Inflammatory macrophage treated with lipopolysaccharide for 1 hour (primary cell): ENCODE results near the gene MYBPC2.
"Not testable (repeated sequence)": the region's sequence is repeated elsewhere in the genome, so short reads cannot be mapped to it uniquely, and the experiment has no call there.

Source experiments
- DNase-seq, 2 donors: peaks; one replicate each; pipeline ENCODE4 v3.0.0-alpha.2; 2020 to 2022

The MYBPC2 gene

DNA sequence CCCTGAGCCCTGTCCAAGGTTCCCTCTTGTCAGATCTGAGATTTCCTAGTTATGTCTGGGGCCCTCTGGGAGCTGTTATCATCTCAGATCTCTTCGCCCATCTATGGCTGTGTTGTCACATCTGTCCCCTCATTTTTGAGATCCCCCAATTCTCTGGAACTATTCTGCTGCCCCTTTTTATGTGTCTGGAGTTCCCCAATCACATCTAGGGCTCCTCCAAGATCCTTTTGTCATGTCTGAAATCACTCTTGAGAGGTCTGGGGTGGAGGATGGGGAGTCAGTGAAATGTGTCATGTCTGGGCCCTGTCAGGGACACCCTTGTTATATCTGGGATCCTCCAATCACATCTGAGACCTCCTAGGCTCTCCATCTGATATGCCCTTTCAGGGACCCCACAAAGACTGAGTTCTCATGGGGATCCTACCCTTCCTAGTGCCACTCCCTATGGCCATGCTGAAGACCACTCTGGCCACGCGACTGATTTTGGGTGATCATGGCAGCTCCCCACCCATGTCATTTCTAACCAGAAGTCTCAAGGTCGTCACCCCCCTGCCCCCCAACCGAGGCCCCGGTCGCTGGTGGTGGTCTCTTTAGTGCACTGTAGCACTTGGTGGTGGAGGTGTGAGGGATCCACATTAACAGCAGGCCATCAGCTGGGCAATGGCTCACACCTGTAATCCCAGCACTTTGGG lies 3.8 kb upstream of the MYBPC2 start:
- no peak for DNase-seq

DNA sequence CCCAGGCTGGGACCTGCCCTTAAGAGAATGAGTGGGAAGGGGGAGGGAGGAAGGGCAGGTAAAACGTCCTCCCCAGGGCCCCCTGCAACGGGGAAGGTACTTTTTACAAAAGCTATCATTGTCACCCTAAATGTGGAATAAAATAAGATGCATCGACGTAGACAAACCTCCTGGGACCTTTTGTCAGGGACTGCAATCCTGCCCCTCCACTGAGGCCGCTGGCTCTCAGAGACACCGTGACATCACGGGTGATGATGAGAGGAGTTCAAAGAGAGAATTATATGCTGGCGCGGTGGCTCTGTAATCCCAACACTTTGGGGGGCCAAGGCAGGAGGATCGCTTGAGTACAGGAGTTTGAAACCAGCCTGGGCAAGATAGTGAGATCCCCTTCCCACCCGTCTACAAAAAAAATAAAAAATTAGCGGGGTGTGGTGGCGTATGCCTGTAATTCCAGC lies 1.8 kb upstream of the MYBPC2 start:
- DNase-seq: no peak

DNA sequence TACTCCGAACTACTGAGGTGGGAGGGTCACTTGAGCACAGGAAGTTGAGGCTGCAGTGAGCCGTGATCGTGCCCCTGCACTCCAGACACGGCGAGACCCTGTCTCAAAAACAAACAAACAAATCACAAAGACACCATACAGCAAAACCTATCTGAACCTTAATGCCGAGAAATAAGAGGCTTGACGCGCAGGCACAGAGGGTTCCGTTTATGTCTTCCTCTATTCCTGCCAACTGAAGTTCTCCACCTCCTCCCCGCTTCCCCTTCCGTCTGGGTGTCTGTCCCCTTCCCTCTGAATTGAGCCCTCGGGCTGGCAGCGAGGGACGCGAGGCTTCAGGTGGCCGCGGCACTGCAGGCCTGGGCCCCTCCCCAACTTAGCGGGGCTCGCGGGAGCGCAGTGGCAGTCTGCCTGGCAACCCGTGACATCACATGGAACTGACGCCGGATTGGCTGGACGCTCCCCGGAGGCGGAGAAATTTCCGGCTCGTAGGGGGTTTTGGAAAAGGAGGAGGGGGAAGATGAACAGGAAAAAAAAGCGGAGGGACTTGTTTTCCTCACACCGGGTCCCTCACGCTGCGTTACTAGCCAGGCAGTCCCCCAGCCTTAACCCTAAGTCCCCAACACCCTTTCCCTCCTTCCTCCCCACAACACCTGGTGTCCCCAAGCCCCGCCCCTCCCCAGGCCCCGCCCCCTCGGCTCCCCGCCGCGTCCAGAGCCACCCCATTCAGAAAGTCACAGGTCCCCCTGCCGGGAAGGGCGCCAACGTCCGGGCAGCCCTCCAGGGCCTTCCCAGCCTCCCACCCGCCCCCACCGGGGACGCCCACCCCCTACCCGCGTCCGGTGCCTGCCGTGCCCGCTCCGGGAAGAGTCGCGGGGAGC lies 1.1 kb upstream of the MYBPC2 start:
- peak; percentile 59 to 93 for DNase-seq

DNA sequence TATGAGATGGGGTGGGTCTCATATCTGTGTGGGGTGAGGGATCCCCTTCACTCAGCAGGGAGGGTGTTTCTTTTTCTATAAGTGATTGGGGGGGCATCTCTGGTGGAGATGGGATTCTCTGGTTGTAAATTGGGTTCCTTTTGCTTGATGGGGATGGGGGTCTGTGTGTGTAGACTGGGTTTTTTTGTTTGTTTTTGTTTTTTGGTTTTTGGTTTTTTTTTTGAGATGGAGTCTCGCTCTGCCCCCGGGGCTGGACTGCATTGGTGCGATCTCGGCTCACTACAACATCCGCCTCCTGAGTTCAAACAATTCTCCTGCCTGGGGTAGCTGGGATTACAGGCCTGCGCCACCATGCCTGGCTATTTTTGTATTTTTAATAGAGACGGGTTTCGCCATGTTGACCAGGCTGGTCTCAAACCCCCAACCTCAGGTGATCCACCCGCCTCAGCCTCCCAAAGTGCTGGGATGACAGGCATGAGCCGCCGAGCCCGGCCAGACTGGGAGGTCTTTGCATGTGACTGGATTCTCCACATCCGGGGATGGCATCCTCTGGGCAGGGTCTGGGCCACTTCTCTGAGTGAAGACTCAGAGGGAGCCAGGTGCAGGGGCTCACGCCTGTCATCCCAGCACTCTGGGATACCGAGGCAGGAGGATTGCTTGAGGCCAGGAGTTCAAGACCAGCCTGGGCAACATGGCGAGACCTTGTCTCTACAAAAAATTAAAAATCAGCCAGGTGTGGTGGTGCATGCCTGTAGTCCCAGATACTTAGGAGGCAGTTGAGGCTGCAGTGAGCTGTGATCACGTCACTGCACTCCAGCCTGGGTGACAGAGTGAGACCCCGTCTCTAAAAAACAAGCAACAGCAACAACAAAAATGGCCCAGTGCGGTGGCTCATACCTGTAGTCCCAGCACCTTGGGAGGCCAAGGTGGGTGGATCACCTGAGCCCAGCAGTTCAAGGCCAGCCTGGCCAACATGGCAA lies 799 bp downstream of the MYBPC2 start:
- DNase-seq: no peak

DNA sequence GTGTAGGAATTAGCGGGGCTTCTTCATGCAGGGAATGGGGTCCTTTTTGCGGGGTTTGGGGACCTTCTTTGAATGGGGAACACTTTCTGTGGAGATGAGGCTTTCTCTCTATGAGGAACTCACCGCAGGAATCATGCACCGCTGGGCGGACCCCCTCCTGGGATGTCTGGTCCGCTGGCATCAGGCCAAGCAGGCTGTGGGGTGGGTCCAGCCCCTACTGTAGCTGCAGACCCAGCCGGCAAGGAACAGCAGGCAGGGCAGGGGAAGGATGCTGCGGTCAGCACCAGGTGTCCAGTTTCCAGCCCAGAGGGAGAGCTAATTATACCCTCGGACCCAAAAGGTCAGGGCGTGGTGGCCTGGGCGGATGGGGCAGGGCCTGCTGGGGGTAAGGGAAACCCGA lies 1.8 kb downstream of the MYBPC2 start:
- DNase-seq: no peak

DNA sequence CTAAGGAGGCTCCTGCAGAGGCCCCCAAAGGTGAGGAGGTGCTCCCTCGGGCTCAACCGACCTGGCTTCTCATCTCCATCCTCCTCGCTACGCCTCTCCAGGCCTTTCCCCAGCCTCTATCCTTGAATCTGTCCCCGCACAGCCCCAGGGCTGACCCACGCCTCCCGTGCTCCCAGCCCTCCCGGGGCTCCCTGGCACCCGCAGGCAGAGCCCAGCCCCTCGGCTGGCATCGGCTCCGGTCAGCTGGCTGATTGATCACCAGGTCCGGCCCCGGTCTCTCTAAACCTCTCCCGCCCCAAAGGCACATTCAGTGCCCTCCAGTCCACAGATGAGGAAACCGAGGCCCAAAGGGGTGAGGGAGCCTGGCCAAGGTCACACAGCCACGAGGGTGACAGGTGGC lies 2.5 kb downstream of the MYBPC2 start:
- DNase-seq: no peak

DNA sequence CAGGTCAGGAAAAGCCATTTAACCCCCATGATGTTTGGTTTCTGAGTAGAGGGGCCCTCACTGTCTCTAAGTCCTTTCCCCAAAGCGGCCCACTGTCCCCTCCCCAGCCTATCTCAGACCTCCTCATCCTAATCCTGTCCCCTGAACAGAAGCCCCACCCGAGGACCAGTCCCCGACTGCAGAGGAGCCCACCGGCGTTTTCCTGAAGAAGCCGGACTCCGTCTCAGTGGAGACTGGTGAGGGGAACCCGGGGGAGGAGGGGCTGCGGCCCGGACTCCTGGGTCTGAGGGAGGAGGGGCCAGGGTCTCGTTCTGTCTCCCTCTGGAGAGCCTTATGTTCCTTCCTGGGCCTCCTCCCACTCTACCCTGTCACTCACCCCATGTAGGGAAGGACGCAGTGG lies 2.9 kb downstream of the MYBPC2 start:
- DNase-seq: no peak

DNA sequence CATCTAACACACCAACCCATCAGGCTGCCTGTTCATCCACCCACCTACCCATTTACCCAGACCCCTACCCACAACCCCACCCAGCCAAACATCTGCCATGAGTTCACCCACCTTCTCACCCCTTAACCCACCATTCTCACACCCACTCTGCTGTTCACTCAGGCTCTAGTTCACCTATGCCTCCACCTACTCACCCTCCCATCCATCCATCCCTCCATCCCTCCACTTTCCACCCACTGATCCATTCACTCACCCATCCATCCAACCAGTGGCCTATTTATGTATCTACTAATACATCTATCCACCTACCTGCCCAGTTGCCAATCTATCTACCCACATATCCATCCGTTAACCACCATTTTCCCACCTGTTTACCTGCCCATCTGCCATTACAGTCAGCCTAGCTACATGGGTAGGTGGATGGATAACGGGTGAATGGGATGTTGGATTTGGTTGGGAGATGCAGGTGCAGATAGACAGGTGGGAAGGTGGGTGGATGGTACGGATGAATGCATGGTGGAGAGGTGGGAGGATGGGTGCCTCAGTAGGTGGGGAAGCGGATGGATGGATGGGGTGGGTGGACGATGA lies 5.3 kb downstream of the MYBPC2 start:
- DNase-seq: no peak

DNA sequence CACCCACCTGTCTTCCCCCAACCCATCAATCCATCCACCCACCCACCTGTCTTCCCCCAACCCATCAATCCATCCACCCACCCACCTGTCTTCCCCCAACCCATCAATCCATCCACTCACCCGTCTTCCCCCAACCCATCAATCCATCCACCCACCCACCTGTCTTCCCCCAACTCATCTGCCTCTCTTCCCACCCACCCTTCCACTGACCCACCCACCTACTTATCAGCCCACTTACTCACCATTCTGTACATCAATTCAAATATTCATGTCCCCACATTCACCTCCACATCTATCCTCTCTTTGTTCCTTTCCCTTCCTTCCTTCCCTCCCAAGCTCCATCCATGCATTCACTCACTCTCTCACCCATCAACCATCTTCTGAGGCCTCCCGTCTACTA lies 6.4 kb downstream of the MYBPC2 start:
- DNase-seq: not testable (repeated sequence)

DNA sequence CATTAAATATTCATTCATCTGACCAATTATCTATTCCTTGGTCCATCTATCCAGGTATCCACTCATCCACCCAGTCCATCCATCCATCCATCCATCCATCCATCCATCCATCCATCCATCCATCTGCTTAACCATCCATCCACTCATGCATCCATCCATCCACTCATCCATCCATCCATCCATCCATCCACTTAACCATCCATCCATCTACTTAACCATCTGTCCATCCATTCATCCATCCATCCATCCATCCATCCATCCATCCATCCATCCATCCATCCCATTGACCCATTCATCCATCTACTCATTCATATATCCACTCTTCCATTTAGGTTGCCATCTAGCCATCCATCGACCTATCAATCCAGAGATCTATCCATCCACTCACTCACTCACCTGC lies 11.4 kb downstream of the MYBPC2 start:
- DNase-seq: no peak

DNA sequence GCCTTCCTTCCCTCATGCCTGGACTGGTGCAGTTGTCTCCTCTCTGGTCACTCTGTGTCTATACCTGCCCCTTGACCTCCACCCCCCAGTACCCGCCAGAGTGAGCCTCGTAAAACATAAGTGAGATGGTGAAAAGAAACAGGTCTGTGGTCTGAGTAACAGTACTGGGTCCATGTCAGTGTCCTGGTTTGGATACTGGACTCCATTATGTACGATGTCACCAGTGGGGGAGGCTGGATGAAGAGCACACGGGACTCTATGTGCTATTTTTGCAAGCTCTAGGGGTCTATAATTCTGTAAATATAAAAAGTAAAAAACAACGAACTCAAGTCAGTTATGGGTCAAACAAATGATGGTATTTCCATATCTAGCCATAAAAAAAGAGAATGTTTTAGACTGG lies 14.4 kb downstream of the MYBPC2 start:
- no peak for DNase-seq

DNA sequence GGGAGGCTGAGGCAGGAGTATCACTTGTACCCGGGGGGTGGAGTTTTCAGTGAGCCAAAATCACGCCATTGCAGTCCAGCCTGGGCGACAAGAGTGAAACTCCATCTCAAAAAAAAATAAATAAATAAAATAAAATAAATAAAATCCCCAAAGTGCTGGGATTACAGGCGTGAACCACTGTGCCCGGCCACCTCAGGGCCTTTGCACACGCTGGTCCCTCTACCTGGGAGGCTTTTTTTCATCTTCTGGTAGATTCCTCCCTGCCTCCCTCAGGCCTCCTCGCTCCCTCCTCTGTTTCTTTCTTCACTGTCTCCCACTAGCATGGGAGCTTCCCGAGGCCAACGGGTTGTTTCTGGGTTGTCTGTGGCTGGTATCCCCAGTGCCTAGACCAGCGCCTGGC lies 15.1 kb downstream of the MYBPC2 start:
- no peak for DNase-seq

DNA sequence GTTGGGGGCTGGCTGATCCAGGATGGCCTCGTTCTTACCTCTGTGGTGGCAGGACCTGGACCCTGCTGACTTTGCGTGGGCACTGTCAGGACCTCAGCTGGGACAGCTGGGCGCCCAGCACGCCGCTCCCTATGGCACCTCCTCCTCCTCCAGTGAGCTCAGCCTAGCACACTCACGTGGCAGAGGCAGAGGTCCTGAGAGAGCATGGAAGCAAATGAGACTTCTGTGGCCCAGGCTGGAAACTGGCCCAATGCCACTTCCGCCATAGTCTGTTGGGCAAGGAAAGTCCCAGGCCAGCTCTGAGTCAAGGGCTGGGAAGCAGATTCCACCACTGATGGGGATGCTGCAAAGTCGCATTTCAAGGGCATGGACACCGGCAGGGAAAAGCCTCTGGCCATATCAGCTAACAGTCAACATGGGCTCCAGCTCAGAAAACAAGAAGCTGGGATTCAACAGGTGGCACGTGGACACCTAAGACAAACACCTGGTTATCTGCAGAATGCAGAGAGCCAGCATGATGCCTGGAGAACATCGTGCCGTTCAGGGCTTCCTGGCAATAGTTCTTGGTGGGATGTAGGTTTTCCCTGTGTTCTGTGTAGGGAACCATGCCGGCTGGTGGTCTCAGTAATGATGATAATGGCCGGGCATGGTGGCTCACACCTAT lies 16.7 kb downstream of the MYBPC2 start:
- DNase-seq: no peak

DNA sequence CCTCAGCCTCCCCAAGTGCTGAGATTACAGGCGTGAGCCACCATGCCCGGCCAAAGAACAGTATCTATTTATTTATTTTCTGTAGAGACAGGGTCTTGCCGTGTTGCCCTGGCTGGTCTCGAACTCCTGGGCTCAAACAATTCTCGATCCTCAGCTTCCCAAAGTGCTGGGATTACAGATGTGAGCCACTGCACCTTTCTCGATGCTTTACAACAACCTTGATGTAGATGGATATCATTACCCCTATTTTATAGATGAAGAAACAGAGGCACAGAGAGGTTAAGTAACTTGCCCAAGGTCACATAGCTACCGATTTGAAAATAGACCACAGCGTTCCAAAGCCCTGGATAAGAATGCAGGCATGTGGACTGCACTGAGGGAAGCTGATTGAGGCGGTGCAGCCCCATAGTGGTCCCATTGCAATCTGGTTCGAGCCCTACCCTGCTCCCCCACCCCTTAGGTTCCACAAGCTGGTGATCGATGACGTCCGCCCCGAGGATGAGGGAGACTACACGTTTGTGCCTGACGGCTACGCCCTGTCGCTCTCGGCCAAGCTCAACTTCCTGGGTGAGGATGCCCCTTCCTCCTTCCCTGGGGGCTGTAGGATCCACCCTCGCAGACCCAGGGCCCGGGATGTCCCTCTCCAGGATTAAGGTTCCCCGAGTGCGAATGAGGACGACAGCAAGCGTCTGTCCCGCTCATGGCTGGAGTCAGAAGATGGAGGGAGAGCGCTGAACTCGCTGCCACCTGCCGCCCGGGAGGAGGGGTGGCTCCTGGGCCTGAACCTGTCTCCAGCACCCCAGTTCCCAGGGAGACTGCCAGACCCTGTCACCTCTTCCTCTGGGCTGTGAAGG lies 17.9 kb downstream of the MYBPC2 start:
- no peak for DNase-seq

DNA sequence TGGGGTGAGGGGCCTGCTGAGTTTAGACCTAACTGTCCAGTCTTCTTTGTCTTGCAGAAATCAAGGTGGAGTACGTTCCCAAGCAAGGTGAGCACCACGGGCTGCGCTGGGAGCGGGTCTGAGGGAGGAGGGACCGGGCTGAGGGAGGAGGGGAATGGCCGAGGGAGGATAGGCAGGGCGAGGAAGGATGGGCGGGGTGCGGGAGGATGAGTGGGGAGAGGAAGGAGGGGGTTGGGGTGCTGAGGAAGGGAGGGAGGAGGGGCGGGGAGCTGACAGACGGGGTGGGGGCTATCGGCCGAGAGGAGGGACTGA lies 18.5 kb downstream of the MYBPC2 start:
- DNase-seq: no peak

DNA sequence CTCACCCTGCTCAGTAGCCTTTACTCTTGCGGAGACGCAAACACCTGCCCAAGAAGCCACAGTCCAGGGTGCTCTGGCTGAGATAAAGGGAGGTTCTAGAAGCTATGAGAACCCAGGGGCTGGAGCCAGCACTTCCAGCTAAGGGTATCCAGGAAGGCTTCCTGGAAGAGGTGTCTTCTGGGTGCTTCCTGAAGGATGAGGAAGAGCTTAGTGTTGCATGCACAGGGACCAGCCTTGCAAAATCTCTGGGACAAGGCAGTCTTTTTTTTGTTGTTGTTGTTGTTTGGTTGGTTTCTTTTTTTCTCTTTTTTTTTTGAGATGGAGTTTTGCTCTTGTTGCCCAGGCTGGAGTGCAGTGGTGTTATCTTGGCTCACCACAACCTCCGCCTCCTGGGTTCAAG lies 20.6 kb downstream of the MYBPC2 start:
- DNase-seq: no peak

DNA sequence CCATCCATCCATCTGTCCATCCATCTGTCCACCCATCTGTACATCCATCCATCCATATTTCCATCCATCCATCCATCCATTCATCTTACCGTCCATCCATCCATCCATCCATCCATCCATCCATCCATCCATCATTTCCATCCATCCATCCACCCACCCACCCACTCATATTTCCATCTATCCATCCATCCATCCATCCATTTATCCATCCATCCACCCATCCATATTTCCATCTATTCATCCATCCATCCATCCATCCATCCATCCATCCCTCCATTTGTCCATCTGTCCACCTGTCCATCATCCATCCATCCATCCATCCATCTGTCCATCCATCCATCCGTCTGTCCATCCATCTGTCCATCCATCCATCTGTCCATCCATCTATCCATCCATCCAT lies 23.3 kb downstream of the MYBPC2 start:
- no peak for DNase-seq

DNA sequence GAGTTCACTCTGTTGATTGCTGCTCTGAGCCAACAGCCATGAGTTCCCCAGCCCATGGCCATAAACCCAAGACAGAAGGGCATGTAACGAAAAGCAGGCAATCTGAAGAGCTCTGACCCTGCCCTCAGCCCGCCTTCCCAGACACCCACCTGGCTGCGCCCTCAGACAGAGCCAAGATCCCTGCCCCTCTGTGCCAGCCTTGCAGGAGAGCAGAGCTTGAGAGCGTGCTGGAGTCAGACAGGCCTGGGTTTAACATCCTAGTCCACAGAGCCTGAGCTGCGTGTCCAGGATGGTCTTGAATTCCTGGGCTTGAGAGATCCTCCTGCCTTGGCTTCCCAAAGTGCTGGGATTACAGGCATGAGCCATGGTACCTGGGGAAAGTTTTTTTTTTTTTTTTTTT lies 24.6 kb downstream of the MYBPC2 start:
- DNase-seq: no peak

DNA sequence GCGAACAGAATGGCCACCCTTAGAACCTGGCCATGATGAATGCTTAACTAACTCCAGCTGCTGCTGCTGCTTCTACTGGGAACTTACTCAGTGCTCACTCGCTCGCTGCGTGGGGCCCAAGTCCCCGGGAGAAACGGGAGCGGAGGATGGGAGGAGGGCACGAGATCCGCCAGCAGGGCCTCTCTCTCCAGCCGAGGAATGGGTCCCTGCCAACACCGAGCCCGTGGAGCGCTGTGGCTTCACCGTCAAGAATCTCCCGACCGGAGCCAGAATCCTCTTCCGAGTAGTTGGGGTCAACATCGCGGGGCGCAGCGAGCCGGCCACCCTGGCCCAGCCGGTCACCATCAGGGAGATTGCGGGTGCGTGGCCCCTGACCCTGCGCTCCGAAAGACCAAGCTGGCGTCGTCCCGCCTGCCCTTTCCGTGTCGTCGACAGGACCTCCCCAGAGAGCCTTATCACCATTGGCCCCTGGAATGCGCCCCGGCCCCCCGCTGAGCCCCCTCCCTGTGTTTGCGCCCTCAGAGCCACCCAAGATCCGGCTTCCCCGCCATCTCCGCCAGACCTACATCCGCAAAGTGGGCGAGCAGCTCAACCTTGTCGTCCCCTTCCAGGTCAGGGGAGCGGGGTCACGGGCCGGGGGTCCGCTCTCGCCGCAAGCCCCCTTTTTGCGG lies 25.8 kb downstream of the MYBPC2 start:
- DNase-seq: no peak

DNA sequence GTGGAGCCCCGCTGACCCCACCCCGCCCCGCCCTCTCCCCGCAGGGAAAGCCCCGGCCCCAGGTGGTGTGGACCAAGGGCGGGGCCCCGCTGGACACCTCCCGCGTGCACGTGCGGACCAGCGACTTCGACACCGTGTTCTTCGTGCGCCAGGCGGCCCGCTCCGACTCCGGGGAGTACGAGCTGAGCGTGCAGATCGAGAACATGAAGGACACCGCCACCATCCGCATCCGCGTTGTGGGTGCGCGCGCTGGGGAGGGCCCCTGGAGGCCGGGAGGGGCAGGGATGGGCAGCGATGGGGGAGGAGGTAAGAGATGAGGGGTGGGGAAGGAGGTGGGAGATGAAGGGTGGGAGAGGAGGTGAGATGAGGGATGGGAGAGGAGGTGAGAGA lies 26.4 kb downstream of the MYBPC2 start:
- DNase-seq: no peak

DNA sequence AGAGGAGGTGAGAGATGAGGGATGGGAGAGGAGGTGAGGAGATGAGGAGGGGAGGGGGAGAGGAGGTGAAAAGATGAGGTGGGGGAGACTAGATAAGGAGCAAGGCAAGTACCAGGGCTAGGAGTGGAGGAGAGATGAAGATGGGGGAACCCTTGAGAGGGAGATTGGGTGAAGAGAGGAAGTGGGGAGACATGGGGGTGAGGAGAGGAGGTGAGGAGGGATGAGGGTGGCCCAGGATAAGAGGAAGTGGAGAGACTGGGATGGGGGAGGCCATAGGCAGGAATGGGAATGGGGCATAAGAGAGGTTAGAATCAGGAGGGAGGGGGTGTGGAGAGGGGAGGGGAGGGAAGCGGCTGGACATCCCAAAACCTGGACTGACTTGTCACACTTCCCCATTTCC lies 26.9 kb downstream of the MYBPC2 start:
- DNase-seq: no peak
